ENCODE measurements around the gene SRGAP3.

DNA sequence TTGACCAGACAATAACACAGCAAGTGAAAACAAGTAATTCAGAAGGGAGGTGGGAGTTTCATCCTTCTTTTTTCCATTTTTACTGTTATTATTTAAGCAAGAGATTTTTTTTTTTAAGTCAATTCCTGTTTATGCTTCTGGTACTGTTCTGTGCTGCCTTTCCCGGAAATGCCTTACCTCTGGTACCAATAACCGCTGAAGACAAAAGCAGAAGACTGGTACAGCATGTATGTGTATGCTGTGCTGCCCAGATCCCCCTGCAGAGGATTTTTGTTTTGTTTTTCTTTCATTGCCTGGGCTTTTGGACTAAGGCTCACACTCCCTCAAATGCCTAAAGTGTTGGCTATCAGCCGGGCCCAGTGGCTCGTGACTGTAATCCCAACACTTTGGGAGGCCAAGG lies 21.3 kb upstream of the SRGAP3 start:
- TF ChIP-seq ZFP30 (CRISPR knock-in tag; IDR thresholded peaks at IDR 0.05) = no peak
- TF ChIP-seq, protein P1, sequence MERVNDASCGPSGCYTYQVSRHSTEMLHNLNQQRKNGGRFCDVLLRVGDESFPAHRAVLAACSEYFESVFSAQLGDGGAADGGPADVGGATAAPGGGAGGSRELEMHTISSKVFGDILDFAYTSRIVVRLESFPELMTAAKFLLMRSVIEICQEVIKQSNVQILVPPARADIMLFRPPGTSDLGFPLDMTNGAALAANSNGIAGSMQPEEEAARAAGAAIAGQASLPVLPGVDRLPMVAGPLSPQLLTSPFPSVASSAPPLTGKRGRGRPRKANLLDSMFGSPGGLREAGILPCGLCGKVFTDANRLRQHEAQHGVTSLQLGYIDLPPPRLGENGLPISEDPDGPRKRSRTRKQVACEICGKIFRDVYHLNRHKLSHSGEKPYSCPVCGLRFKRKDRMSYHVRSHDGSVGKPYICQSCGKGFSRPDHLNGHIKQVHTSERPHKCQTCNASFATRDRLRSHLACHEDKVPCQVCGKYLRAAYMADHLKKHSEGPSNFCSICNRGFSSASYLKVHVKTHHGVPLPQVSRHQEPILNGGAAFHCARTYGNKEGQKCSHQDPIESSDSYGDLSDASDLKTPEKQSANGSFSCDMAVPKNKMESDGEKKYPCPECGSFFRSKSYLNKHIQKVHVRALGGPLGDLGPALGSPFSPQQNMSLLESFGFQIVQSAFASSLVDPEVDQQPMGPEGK (CRISPR knock-in tag; IDR thresholded peaks at IDR 0.05; ENCODE audit: borderline replicate concordance) = no peak
- TF ChIP-seq TOX (CRISPR knock-in tag; IDR thresholded peaks at IDR 0.05; ENCODE audit: borderline replicate concordance) = no peak
- TF ChIP-seq ESRRG (CRISPR knock-in tag; IDR thresholded peaks at IDR 0.05) = no peak
- no peak for TF ChIP-seq OSR1 (CRISPR knock-in tag; IDR thresholded peaks at IDR 0.05)
- no peak for TF ChIP-seq BACH2 (CRISPR knock-in tag; IDR thresholded peaks at IDR 0.05; ENCODE audit: borderline replicate concordance)
- no peak for TF ChIP-seq RARB (CRISPR knock-in tag; IDR thresholded peaks at IDR 0.05)
- TF ChIP-seq ARNTL (CRISPR knock-in tag; IDR thresholded peaks at IDR 0.05; ENCODE audit: borderline replicate concordance, low read depth) = no peak
- TF ChIP-seq CSDC2 (CRISPR knock-in tag; IDR thresholded peaks at IDR 0.05) = no peak
